ENCODE data around the gene CABCOCO1. TPM values are rescaled to one million over a fixed set of nuclear protein-coding genes. Genes with fewer than 3 reads are reported as not detected.

Gene CABCOCO1
- total and polyA plus RNA-seq, 9 of the 15 experiments (the other 6 are each of a cell fraction or from before 2014, with no cell fraction given): 0.04 TPM; not detected in 8

DNA sequence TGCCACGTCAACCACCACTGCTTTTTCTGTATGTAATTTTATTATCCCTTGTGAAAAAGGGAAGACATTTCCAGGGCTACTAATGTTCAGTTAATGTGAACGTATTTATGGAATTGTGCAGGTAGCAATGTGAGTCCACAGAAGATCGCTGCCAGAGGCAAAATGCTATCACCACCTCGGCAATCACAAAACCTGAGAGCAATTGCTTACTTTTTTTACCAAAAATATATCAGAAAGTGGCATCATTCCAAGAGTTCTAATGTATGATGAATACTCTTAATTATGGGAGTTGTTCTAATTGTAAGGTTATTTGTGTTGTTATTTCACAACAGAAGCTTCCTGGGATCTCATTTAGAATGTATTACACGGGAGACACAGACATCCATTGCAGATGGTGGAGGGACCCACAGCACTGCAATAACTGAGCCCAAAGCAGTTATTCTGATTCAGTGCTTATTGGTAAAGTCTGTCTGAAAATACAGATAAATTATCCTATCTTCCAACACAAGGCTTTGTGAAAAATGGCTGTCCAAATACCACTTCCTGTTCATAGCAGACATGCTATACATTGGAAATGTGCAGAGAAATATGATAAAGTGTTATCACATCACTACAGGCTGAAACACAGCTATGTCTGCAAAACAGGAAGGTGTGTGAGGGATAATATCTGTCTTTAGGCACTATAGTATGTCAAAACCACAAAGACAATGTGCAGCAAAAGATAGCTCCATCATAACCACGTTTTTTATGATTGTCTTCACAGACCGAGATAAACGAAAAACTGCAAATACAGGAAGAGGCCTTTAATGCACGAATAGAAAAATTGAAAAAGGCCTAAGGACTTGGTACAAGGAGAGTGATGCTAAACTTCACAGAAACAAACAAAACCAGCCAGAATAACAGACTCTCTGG, 102.7 kb downstream of the CABCOCO1 start (continued):
- TF ChIP-seq, protein P1, sequence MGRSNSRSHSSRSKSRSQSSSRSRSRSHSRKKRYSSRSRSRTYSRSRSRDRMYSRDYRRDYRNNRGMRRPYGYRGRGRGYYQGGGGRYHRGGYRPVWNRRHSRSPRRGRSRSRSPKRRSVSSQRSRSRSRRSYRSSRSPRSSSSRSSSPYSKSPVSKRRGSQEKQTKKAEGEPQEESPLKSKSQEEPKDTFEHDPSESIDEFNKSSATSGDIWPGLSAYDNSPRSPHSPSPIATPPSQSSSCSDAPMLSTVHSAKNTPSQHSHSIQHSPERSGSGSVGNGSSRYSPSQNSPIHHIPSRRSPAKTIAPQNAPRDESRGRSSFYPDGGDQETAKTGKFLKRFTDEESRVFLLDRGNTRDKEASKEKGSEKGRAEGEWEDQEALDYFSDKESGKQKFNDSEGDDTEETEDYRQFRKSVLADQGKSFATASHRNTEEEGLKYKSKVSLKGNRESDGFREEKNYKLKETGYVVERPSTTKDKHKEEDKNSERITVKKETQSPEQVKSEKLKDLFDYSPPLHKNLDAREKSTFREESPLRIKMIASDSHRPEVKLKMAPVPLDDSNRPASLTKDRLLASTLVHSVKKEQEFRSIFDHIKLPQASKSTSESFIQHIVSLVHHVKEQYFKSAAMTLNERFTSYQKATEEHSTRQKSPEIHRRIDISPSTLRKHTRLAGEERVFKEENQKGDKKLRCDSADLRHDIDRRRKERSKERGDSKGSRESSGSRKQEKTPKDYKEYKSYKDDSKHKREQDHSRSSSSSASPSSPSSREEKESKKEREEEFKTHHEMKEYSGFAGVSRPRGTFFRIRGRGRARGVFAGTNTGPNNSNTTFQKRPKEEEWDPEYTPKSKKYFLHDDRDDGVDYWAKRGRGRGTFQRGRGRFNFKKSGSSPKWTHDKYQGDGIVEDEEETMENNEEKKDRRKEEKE (IDR thresholded peaks at IDR 0.05; ENCODE audit: borderline replicate concordance in 1 of 2, control insufficient read depth in 1 of 2, low read depth in 2 of 2, low read length in 1 of 2): peak in 1 of 2 experiments; percentile 77; a peak in 1 of 4 replicates
- no peak for TF ChIP-seq XRCC5 (IDR thresholded peaks at IDR 0.05; ENCODE audit: low read depth, low read length)
- TF ChIP-seq CREB3L1 (IDR thresholded peaks at IDR 0.05; ENCODE audit: borderline replicate concordance, low read depth): peak; percentile 62; the same call in 1 of the 2 replicates
- peak; percentile 64 for TF ChIP-seq POLR2A (conservative IDR thresholded peaks at IDR 0.05)
- TF ChIP-seq ZNF445 (CRISPR knock-in tag; IDR thresholded peaks at IDR 0.05; ENCODE audit: low read depth): peak; percentile 89
- TF ChIP-seq TCF3 (CRISPR knock-in tag; IDR thresholded peaks at IDR 0.05): peak; percentile 100
- no peak for TF ChIP-seq KAT2B (IDR thresholded peaks at IDR 0.05; ENCODE audit: low read depth, low read length)
- peak; percentile 76 for TF ChIP-seq L3MBTL2 (IDR thresholded peaks at IDR 0.05)
- TF ChIP-seq, protein P2, sequence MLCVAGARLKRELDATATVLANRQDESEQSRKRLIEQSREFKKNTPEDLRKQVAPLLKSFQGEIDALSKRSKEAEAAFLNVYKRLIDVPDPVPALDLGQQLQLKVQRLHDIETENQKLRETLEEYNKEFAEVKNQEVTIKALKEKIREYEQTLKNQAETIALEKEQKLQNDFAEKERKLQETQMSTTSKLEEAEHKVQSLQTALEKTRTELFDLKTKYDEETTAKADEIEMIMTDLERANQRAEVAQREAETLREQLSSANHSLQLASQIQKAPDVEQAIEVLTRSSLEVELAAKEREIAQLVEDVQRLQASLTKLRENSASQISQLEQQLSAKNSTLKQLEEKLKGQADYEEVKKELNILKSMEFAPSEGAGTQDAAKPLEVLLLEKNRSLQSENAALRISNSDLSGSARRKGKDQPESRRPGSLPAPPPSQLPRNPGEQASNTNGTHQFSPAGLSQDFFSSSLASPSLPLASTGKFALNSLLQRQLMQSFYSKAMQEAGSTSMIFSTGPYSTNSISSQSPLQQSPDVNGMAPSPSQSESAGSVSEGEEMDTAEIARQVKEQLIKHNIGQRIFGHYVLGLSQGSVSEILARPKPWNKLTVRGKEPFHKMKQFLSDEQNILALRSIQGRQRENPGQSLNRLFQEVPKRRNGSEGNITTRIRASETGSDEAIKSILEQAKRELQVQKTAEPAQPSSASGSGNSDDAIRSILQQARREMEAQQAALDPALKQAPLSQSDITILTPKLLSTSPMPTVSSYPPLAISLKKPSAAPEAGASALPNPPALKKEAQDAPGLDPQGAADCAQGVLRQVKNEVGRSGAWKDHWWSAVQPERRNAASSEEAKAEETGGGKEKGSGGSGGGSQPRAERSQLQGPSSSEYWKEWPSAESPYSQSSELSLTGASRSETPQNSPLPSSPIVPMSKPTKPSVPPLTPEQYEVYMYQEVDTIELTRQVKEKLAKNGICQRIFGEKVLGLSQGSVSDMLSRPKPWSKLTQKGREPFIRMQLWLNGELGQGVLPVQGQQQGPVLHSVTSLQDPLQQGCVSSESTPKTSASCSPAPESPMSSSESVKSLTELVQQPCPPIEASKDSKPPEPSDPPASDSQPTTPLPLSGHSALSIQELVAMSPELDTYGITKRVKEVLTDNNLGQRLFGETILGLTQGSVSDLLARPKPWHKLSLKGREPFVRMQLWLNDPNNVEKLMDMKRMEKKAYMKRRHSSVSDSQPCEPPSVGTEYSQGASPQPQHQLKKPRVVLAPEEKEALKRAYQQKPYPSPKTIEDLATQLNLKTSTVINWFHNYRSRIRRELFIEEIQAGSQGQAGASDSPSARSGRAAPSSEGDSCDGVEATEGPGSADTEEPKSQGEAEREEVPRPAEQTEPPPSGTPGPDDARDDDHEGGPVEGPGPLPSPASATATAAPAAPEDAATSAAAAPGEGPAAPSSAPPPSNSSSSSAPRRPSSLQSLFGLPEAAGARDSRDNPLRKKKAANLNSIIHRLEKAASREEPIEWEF (CRISPR knock-in tag; IDR thresholded peaks at IDR 0.05): peak; percentile 97
- 0 out of 2 replicates have a peak, but pooled peaks have one; percentile 3 for TF ChIP-seq RFX1 (IDR thresholded peaks at IDR 0.05)
- no peak for TF ChIP-seq FOXJ3 (CRISPR knock-in tag; IDR thresholded peaks at IDR 0.05)
- TF ChIP-seq ZBTB11 (CRISPR knock-in tag; IDR thresholded peaks at IDR 0.05): peak in 1 of 3 experiments; percentile 93; a peak in 2 of 6 replicates

Data from K562 (cell line).